GM21526 (cell line): Measurements from ENCODE around the gene EREG.

Source experiments
- ATAC-seq: cut with Tn5 transposase; IDR thresholded peaks from one replicate; pipeline ENCODE4 v1.9.1; 2021; ENCODE audit warnings: moderate library complexity; ENCODE audit not compliant: unreplicated experiment, low FRiP score

The EREG gene

DNA sequence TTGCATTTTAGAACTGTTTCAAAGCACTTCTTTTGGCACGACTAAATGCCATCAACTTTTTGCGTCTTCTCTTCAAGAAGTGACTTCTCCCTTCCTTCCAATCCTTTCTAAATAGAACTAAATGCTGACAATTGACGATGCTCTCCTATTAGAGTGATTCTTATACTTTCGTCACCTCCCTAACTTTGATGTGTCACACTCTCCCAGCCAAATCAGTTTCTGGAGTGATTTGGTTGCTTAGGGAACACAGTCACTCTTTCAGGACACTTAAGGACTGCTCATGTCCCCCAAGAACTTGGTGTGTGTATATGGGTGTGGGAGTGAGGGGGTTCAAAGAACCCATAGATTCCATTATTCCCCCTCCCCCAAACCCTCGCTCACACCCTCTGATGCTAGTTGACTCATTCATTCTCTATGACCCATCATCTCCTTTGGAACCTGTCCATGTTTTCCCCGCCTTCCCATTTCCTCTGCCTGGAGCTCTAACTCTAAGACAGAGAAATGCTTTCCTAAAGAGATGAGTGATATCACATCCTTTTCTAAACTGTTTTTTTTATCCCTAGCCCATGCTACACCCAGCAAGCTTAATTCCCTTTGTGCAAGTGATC lies 53.2 kb downstream of the EREG start:
- ATAC-seq: no peak

GRCh38 chr4:74420863-74421262 lies 55.9 kb downstream of the EREG start:
- ATAC-seq: no peak

DNA sequence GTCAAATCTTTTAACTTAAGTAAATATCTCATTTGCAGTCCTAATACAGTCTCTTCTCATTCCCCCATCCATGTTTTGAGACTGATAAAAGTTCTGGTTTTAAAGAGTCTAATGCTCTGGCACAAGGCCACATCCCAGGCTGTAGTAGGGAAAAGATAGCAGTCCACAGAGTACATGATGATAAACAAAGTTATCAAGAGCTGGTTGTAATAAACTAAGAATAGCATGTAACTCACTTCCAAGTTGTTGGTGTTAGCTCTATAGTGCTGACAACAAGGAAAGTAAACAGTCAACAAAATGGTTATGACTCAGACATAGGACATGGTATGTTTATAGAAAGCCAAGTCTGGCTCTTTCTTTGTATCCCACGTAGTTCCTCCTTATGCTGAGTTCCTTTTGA lies 58.2 kb downstream of the EREG start:
- ATAC-seq: no peak

- no peak for ATAC-seq
These were observed 59.2 kb downstream of the EREG start for GRCh38 chr4:74424111-74424510.

DNA sequence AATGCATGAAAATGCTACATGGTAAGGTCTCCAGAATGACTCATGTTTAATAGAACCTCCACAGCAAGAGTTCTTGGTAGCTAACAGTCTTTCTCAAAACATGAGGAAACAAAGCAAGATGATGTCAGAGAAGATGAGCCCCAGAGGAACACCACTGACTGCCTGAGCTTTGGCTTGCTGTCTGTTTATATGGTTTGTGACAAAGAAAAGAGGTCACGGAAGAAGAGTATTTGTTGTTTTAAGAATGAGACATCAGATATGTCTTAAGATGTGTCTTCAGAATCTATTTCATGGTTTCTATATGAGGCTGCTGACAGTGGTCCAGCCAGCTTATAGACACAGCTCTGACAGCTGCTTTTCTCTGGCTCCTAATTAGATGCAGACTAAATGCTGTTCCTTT lies 61.2 kb downstream of the EREG start:
- ATAC-seq: no peak

DNA sequence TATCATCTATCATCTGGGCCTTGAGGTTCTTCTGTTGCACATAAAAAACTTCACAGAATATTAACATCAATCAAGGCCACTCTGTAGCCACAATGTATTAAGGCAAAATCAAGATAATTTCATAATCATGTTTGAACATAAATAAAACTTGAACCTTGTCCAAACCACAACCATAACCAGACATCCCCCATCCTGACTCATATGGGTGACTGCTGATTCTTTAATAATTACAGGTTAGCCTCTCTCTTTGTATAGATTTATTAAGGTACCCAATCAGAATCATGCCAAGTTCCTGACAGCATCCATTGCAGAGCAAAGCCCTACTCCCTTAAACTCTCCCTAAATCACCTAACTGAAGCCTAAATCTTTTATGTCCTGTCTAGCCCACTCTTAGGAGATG lies 63.3 kb downstream of the EREG start:
- no peak for ATAC-seq

DNA sequence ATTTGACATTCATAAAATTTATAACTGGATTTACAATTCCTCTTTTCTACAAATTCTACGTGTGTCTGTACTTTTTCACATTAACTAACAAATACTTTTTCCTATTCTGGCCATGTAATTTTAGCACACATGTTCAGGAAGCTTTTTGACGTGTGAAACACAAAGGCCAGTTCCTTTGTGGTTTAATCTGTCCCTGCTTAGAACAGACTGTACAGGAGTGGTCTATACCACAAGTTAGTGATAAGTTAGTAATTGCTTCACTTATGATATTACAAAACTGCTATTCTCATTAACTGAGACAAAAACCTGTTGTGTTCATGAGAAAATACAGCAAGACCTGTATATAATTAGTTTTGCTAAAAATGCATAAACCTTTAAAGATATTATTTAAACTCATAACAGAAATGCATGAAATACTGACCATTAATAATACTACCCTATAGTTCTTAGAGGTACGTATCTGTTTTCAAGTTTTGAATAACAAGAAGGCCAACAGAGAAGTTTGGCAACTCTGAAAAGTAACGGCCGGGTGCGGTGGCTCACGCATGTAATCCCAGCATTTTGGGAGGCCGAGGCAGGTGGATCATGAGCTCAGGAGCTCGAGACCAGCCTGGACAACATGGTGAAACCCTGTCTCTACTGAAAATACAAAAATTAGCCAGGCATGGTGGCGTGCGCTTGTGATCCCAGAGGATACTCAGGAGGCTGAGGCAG lies 66.3 kb downstream of the EREG start:
- no peak for ATAC-seq

DNA sequence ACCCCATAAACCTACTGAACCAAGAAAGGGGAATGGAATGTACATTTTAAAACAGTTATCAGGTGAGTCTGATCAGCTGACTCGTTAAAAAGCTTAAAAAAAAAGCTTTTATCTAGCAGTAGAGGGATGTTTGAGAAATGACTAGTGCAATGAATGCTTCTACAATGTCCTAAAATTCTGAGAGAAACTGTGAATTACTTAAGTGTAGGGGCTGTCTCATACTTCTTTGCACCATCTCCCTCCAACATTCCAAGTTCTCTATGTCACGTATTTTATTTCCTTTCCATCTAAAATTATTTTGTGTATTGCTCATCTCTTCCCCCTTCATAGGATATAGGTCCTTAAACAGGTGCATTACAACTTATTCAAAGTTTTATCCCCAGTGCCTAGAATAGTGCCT lies 68.1 kb downstream of the EREG start:
- no peak for ATAC-seq

DNA sequence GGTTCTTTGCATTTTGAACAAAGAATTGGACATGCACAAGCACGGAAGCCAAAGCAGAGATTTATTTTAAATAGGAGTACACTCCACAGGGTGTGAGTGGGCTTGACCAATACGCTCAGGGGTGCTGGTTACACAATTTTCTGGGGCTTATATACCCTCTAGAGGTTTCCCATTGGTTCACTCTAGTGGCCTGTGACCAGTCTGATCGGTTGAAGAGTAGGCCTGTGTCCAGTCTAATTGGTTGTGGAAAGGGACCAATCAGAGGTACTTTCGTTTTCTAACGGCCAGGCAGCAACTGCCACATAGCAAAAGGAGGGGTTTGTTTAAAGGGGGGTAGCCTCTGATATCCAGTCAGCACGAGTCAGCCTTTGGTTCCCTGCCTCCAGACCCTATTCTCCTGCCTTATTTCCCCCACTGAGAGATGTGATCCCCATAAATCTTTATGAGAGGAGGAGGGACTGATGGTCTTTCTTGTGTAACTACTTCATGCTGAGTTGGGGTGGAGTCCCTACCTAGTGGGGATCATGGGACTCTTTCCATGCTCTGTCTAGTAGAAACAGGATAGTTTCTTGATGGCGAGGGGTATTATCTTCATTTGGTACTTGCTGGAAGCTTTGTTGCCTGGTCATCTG lies 68.7 kb downstream of the EREG start:
- ATAC-seq: no peak

DNA sequence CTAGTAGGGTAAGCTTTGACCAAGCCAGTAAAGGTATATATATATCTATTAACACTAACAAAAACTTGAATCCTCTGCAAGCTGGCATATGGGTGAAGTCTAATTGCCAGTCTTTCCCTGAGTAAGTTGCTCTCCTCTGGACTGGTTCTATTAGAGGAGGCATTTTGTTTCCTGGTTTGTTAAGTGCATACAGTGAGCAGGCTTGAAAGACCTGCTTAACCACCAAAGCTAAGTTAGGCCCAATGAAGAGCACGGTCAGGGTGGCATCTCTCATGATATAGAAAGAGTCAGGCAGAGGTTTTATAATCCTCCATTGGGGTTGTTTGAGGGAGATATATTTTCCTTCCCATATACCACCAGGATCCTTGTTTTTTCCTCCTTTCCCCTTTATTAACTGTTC lies 70.4 kb downstream of the EREG start:
- no peak for ATAC-seq

- ATAC-seq: no peak
These were observed 72.9 kb downstream of the EREG start for GRCh38 chr4:74437866-74438265.
